RWPE1 (cell line): ENCODE results near the gene DSG3.
A peak's percentile ranks its signal among the peaks of the same experiment; 100 is the strongest.
"Not testable (repeated sequence)": the region's sequence is repeated elsewhere in the genome, so short reads cannot be mapped to it uniquely, and the experiment has no call there.

Experiments used
- CTCF ChIA-PET: fragments of 350-600 bp; sonication (Branson Sonifier 250); formaldehyde crosslinking; extraction: SDS; loops from one replicate; lab custom pipeline; 2021; lab: Yijun Ruan, JAX
- POLR2A ChIA-PET: fragments of 400-600 bp; formaldehyde crosslinking; extraction: SDS; loops from one replicate; lab custom pipeline; 2020; ENCODE audit warnings: antibody characterized with exemption; ENCODE audit not compliant: low non-redundant PET; lab: Yijun Ruan, JAX
- DNase-seq: peaks from one replicate; pipeline ENCODE4 v3.0.0; 2012; ENCODE audit warnings: low spot score
- H3K27ac ChIP-seq: fragments of 450-650 bp; 2 replicates; pipeline ENCODE4 v1.5.1; 2017
- TF ChIP-seq, protein P1 (sequence below): fragments of 450-650 bp; conservative IDR thresholded peaks from 2 replicates; pipeline ENCODE4 v1.5.1; 2017; ENCODE audit warnings: low read depth, mild to moderate bottlenecking

DSG3 gene

DNA sequence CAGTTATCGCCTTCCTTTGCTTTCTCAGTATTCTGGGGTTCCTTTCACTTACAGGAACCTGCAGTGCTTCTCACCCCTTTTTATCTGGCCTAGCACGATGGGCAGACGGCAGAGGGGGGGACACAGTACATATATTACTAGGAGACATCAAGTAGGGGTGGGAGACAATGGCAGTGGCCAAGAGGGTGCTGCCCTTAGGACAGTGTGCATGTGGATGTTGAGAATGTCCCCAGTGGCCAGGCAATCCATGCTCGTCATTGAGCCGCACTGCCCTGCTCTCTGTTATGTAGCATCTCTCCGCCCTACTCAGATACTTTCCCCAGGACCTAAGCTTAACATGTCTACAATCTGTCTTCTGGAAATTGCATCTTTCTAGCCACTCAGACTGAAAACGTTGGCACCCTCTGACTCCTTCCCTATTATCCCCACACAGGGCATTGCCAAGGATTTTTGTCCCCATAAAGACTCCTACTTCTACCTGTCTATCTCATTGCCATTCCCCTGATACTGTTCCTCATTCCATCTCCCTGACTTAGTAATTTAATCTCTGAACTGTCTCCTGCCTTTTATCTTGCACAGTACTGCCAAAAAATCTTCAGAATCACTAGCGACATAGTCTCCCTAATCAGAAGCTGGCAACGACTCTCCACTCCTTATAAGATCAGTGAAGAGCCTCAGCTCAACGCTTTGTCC lies 57.1 kb downstream of the DSG3 start:
- DNase-seq, result no peak
- TF ChIP-seq, protein P1, sequence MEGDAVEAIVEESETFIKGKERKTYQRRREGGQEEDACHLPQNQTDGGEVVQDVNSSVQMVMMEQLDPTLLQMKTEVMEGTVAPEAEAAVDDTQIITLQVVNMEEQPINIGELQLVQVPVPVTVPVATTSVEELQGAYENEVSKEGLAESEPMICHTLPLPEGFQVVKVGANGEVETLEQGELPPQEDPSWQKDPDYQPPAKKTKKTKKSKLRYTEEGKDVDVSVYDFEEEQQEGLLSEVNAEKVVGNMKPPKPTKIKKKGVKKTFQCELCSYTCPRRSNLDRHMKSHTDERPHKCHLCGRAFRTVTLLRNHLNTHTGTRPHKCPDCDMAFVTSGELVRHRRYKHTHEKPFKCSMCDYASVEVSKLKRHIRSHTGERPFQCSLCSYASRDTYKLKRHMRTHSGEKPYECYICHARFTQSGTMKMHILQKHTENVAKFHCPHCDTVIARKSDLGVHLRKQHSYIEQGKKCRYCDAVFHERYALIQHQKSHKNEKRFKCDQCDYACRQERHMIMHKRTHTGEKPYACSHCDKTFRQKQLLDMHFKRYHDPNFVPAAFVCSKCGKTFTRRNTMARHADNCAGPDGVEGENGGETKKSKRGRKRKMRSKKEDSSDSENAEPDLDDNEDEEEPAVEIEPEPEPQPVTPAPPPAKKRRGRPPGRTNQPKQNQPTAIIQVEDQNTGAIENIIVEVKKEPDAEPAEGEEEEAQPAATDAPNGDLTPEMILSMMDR, result no peak
- H3K27ac ChIP-seq, result peak overlapping the region; percentile 45; the same call in 1 of the 2 replicates
- POLR2A ChIA-PET, result no interaction called here
- CTCF ChIA-PET, result no interaction called here

DNA sequence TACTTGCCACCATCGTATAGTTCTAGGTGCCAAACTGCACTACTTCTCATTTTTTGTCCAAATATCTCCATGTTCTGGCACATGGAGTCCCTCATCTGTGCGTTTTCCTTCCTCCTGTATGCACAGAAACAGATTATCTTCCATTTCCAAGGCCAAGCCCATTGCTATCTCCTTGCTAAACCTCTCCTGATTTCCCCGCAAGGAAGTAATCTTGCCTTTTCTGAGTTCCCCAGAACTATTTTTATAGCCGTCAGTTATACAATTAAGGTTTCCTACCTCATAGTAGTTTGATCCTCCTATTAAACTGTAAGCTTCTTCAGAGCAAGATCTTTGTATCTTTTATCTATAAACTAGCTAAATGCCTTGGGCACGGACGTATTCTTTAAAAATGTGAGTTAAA lies 57.6 kb downstream of the DSG3 start:
- no peak overlapping the region for H3K27ac ChIP-seq
- DNase-seq, result no peak
- TF ChIP-seq, protein P1, result no peak
- ChIA-PET CTCF (no interaction called here), POLR2A (no interaction called here)

DNA sequence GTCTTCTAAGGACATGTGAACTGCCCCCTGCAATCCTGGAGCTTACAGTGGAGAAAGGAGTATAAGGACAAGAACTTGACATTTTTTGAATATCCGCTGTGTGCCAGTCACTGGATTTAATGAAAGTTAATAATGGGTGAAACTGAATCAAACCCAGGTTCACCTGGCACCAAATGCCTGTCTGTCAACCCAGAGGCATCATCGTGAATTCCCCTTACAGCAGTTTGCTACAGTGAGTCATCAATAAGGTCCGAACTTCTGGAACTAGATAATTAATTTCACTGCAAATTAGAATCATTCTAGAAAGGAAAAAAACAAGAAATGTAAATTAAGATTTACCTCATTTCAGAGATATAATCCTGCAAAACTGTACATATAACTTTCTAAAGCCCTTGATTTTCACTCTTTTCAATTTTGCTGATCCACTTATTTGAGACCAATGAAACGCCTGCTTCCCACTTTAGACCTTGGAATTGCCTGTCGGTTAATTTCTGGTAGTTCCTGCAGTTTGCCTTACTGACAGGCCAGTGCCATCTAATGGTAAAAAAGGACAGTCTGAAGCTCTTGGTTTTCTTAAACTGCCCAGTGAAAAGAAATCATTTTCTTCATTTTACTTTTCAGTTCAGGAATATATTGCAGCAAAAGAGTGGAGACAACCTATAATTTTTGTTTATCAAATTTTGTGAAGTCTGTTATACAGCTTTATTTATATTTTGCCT lies 58.6 kb downstream of the DSG3 start:
- TF ChIP-seq, protein P1, result peak; percentile 59
- H3K27ac ChIP-seq, result peak overlapping the region; percentile 39
- ChIA-PET CTCF (interaction anchor here (0.6 kb wide), 1 partner anchor 82 kb away, joined by 3 read pairs; no protein-coding TSS in a partner anchor), POLR2A (no interaction called here)
- no peak for DNase-seq

DNA sequence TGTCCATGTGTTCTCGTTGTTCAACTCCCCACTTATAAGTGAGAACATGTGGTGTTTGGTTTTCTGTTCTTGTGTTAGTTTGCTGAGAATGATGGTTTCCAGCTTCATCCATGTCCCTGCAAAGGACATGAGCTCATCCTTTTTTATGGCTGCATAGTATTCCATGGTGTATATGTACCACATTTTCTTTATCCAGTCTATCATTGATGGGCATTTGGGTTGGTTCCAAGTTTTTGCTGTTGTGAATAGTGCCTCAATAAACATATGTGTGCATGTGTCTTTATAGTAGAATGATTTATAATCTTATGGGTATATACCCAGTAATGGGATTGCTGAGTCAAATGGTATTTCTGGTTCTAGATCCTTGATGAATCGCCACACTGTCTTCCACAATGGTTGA lies 59.6 kb downstream of the DSG3 start:
- DNase-seq, CTCF ChIA-PET, POLR2A ChIA-PET, H3K27ac ChIP-seq: not testable (repeated sequence)

DNA sequence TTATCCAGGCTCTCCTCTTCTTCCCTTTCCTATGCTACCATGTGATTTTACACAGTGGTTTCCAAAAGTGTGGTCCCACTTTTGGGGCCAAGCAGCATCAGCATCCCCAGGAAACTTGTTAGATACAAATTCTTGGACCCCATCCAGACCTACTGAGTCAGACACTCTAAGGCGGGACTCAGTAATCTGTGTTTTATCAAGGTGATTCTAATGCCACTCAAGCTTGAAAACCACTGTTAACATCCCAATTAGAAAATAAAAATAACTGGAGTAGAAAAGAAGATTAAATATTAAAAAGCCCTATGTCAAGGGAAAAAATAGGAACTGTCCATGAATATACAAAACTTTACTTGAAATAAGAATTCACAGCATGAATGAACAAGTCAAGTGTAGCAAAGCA lies 61.2 kb downstream of the DSG3 start:
- TF ChIP-seq, protein P1, result no peak
- CTCF ChIA-PET, result no interaction called here
- peak overlapping the region; percentile 75 for H3K27ac ChIP-seq
- POLR2A ChIA-PET, result no interaction called here
- no peak for DNase-seq

DNA sequence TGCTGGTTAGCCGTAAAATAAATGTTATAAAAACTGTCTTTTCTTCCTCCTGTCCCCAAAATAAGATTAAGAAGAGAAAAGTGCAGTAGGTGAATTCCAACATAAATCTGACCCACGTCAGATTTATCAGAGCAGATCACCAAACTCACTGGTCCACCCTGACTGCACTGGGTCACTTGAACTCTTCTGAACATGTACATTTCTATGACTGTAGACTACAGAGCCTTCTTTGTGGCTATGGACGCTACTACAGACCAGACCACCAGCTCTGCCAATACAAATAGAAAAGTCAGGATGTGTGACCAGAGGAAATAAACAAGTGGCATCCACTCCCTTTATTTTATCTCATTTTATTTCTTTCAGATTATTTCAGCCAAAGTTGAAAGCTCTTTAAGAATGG lies 62.0 kb downstream of the DSG3 start:
- CTCF ChIA-PET, result interaction anchor here (0.6 kb wide), 1 partner anchor 30 kb away, joined by 3 read pairs; no protein-coding TSS in a partner anchor
- POLR2A ChIA-PET, result no interaction called here

More for the DNA sequence above, 62.0 kb downstream of the DSG3 start:
- no peak for DNase-seq
- no peak overlapping the region for H3K27ac ChIP-seq
- TF ChIP-seq, protein P1, result no peak
